ENCODE measurements around the gene SLPI. TPM values are rescaled to one million over a fixed set of nuclear protein-coding genes. Genes with fewer than 3 reads are reported as not detected.

Gene SLPI
- total and polyA plus RNA-seq, 2 of the 13 experiments (the other 11 are each of a cell fraction or from before 2014, with no cell fraction given): 0.13 TPM; not detected in 1

- TF ChIP-seq CTCF (CRISPR knock-in tag; IDR thresholded peaks at IDR 0.05): peak; percentile 91
- no peak for TF ChIP-seq ZKSCAN8 (CRISPR knock-in tag; IDR thresholded peaks at IDR 0.05; ENCODE audit: borderline replicate concordance)
- TF ChIP-seq ZFYVE20 (CRISPR knock-in tag; IDR thresholded peaks at IDR 0.05; ENCODE audit: borderline replicate concordance, low read depth): no peak
- peak; percentile 70; the same call in 1 of the 2 replicates for TF ChIP-seq BCL3 (CRISPR knock-in tag; IDR thresholded peaks at IDR 0.05)
- peak; percentile 78; the same call in 1 of the 2 replicates for TF ChIP-seq KDM5B (CRISPR knock-in tag; IDR thresholded peaks at IDR 0.05; ENCODE audit: borderline replicate concordance)
- peak; percentile 68; the same call in 1 of the 2 replicates for TF ChIP-seq ZFP91 (CRISPR knock-in tag; IDR thresholded peaks at IDR 0.05; ENCODE audit: borderline replicate concordance)
- no peak for TF ChIP-seq MTERF4 (CRISPR knock-in tag; IDR thresholded peaks at IDR 0.05)
- peak; percentile 43; the same call in 1 of the 2 replicates for TF ChIP-seq YEATS4 (CRISPR knock-in tag; IDR thresholded peaks at IDR 0.05; ENCODE audit: borderline replicate concordance)
- TF ChIP-seq PTBP1 (IDR thresholded peaks at IDR 0.05; ENCODE audit: low read depth, low read length, poor library complexity, severe bottlenecking): peak; percentile 44
- no peak for TF ChIP-seq ZNF570 (CRISPR knock-in tag; IDR thresholded peaks at IDR 0.05; ENCODE audit: borderline replicate concordance)
- TF ChIP-seq TFDP2 (CRISPR knock-in tag; IDR thresholded peaks at IDR 0.05): peak; percentile 45; the same call in 1 of the 2 replicates
- no peak for TF ChIP-seq MEF2D (CRISPR knock-in tag; IDR thresholded peaks at IDR 0.05)
- TF ChIP-seq ZFP90 (CRISPR knock-in tag; IDR thresholded peaks at IDR 0.05; ENCODE audit: borderline replicate concordance): 0 out of 2 replicates have a peak, but pooled peaks have one; percentile 50
- 0 out of 2 replicates have a peak, but pooled peaks have one; percentile 44 for TF ChIP-seq HOMEZ (CRISPR knock-in tag; IDR thresholded peaks at IDR 0.05; ENCODE audit: low read depth)
- TF ChIP-seq HOXD1 (CRISPR knock-in tag; IDR thresholded peaks at IDR 0.05): no peak
- TF ChIP-seq ZMYM3 (CRISPR knock-in tag; IDR thresholded peaks at IDR 0.05): 0 out of 2 replicates have a peak, but pooled peaks have one; percentile 25
- TF ChIP-seq ZNF580 (CRISPR knock-in tag; IDR thresholded peaks at IDR 0.05; ENCODE audit: borderline replicate concordance, low read depth): no peak
- TF ChIP-seq ZNF12 (CRISPR knock-in tag; IDR thresholded peaks at IDR 0.05): 0 out of 2 replicates have a peak, but pooled peaks have one; percentile 29
Measured at GRCh38 chr20:45293041-45294002, 39.0 kb upstream of the SLPI start (continued).
